ENCODE measurements around the gene SBNO2.

DNA sequence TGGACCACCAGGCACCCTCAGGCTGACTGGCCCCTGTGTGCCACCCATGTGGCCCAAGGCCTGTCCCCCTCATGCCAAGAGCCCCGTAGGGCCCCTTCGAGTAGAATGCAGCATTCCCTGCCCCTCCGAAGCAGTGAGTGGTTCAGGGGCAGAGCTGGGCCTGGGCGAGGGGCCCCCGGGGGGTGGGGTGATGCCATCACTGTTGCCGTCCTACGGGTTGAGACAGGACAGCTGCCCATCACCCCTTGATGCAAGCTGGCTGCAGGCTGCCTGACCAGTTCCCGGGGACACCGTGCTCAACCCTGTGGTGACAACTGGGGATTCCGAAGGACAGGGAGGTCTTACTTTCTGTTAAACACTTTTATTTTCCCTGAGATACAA, 4.7 kb downstream of the SBNO2 start:
- no peak for TF ChIP-seq EZH2 (IDR thresholded peaks at IDR 0.05; ENCODE audit: borderline replicate concordance, low read depth, low read length, severe bottlenecking)
- TF ChIP-seq, protein P1, sequence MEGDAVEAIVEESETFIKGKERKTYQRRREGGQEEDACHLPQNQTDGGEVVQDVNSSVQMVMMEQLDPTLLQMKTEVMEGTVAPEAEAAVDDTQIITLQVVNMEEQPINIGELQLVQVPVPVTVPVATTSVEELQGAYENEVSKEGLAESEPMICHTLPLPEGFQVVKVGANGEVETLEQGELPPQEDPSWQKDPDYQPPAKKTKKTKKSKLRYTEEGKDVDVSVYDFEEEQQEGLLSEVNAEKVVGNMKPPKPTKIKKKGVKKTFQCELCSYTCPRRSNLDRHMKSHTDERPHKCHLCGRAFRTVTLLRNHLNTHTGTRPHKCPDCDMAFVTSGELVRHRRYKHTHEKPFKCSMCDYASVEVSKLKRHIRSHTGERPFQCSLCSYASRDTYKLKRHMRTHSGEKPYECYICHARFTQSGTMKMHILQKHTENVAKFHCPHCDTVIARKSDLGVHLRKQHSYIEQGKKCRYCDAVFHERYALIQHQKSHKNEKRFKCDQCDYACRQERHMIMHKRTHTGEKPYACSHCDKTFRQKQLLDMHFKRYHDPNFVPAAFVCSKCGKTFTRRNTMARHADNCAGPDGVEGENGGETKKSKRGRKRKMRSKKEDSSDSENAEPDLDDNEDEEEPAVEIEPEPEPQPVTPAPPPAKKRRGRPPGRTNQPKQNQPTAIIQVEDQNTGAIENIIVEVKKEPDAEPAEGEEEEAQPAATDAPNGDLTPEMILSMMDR (IDR thresholded peaks at IDR 0.05; ENCODE audit: borderline replicate concordance, extremely low read depth, low read length, poor library complexity, severe bottlenecking), result no peak
